Right lobe of liver (tissue), 6 donors: ENCODE measurements around the gene CCDC181. TPM values are rescaled to one million over a fixed set of nuclear protein-coding genes. Genes with fewer than 3 reads are reported as not detected.

Source experiments
- ATAC-seq, 4 donors: fragments of 200-7000 bp; cut with Tn5 transposase; one replicate each; pipeline ENCODE4 v1.9.1; 2020; ENCODE audit warnings: mild to moderate bottlenecking in 4 of 4, moderate library complexity in 4 of 4
- DNase-seq, 3 donors: peaks; one replicate each; pipeline ENCODE4 v3.0.0-alpha.2; 2020
- H3K27ac ChIP-seq, 3 donors: fragments of 200-600 bp; one replicate each; pipeline ENCODE4 v1.8.0; 2022
- H3K27me3 ChIP-seq, 2 donors: fragments of 200-600 bp; one replicate each; pipeline ENCODE4 v1.8.0; 2022
- H3K36me3 ChIP-seq, 4 donors: fragments of 200-600 bp; sonication (generic) in 1 of 4; one replicate each; pipeline versions ENCODE4 v1.5.1 to v1.8.0; 2017 to 2022; ENCODE audit warnings: control low read depth in 1 of 4
- H3K4me1 ChIP-seq, 4 donors: fragments of 200-600 bp; sonication (generic) in 1 of 4; one replicate each; pipeline versions ENCODE4 v1.5.1 to v1.8.0; 2017 to 2022; ENCODE audit warnings: control low read depth in 1 of 4
- H3K4me3 ChIP-seq, 3 donors: fragments of 200-600 bp; one replicate each; pipeline ENCODE4 v1.8.0; 2022
- H3K9me3 ChIP-seq, 4 donors: fragments of 200-600 bp; sonication (generic) in 1 of 4; one replicate each; pipeline versions ENCODE4 v1.5.1 to v1.8.0; 2017 to 2022; ENCODE audit warnings: control low read depth in 1 of 4
- POLR2A ChIP-seq: fragments of 450-650 bp; IDR thresholded peaks from one replicate; pipeline ENCODE4 v1.6.1; 2017; ENCODE audit warnings: antibody characterized with exemption, mild to moderate bottlenecking
- WGBS: methylation state at CpG from one replicate; pipeline ENCODE4 v1.1.6; 2018; ENCODE audit warnings: low coverage, low lambda C conversion rate; ENCODE audit not compliant: insufficient coverage; ENCODE audit errors: missing lambda C conversion rate; 5-methylcytosine and 5-hydroxymethylcytosine counted together
- intact Hi-C, 2 donors: fragments of 100-400 bp; cut with DNase I; formaldehyde crosslinking; loops; one replicate each; pipeline versions ENCODE4 v1.11.2 to v1.14.1; 2022
- small RNA-seq, 2 experiments: library from RNA; depleted of rRNA; stranded (forward); fragments of <200 nt; gene quantifications; one replicate each; pipeline ENCODE3, GENCODE V24; 2016
- total RNA-seq, 6 experiments: library from RNA; depleted of rRNA in 2 of 6; stranded (reverse); fragments of >200 nt in 2 of 6; fragmentation: NEBNext Ultra II Directional in 3 of 6; extraction: Animal tissue kit (Norgen Biotek cat#: 25700) in 3 of 6; gene quantifications; one replicate each; pipeline versions ENCODE4 v1.1.0 to v1.2.4, GENCODE V29; 2016 to 2023
- TF ChIP-seq, protein P1 (sequence below), 4 donors: fragments of 200-600 bp in 3 of 4; fragments of 450-650 bp in 1 of 4; IDR thresholded peaks; one replicate each; pipeline versions ENCODE4 v1.5.1 to v1.8.0; 2016 to 2022; ENCODE audit warnings: antibody characterized with exemption in 4 of 4, mild to moderate bottlenecking in 2 of 4
- donor health status: DM: no; HTN: yes; CAD: no.
- donor health status: DM: no; HTN: no; CAD: no.
- donor health status: DM: no; HTN: no; CAD: no.
- donor health status: DM: no; HTN: yes; CAD: no.
- donor health status: DM: no; HTN: yes; CAD: no.

The CCDC181 gene
- total RNA-seq, 6 experiments from 2014 or later = 0.15 TPM; not detected in 5

DNA sequence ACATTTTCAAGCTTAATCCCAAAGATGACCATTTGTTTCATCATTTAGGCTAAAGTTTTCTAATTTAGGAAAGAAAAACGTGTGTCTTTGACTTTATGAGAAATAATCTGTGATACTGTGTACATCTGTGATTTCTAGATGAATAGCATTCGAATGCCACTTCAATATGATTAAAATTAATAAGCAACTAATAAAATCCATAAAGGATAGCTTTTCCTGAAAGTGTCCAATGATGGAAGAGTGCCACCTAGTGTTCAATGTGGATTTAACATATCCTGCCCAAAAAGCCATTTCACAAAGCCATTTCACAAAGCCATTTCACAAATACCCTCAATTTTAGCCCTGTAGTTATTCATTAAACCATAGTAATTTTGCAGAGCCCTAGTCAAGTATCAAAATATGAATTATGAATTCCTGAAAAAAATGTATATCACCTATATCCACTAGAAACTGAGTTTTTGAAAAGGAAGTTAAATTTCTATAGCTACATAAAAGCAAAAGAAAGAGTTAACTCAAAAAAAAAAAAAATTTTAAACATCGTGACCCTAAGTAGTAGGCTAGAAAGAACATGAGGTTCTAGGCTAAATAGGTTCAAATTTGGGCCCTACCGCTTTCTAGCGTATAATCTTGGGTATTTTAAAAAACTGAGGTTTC, 78.8 kb downstream of the CCDC181 start:
- ATAC-seq = peak; percentile 60 to 73 (median 70)

DNA sequence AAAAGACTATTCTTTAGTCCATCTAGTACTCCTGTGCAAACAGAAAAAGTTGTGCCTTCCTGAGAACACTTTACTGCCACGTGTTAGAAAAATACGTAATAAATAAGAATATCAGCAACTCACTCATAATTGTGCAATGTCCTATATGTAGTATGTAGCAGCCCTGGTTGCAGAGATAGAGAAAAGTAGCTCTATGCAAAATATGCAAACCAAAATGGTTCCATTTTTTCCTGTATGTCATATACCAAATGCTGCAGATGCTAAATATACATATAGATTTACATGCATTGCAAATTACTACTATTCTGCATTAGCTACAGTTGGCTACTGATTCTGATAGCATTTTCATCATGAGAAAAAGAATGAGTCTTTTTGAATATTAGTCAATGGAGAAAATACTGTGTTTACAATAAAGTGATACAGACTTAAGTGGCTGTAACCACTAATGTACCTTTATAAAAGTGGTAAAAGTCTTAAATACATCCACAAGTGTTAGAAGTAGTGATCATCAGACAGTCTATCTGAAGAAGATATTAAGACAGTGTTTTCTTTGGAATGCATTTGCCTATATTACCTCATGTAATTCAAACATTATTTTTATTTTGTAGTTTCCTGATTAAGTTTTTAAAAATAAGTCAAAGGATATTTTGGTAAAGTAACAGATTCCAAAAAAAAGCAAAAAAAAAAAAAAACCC, 79.4 kb downstream of the CCDC181 start:
- intact Hi-C loops = loop anchor here in 1 of 2 donors (10.0 kb wide), 1 partner anchor 743 kb away; no protein-coding TSS in a partner anchor
- Histone ChIP-seq H3K4me3 (no peak overlapping the region), H3K36me3 (no peaks in the 10 kb centered on the region), H3K9me3 (no peaks in the 10 kb centered on the region), H3K4me1 (no peaks in the 10 kb centered on the region), H3K27ac (no peak overlapping the region), H3K27me3 (no peaks in the 10 kb centered on the region)
- WGBS = 63% methylated on average over 2 of the region's 2 CpGs
- TF ChIP-seq, protein P1, sequence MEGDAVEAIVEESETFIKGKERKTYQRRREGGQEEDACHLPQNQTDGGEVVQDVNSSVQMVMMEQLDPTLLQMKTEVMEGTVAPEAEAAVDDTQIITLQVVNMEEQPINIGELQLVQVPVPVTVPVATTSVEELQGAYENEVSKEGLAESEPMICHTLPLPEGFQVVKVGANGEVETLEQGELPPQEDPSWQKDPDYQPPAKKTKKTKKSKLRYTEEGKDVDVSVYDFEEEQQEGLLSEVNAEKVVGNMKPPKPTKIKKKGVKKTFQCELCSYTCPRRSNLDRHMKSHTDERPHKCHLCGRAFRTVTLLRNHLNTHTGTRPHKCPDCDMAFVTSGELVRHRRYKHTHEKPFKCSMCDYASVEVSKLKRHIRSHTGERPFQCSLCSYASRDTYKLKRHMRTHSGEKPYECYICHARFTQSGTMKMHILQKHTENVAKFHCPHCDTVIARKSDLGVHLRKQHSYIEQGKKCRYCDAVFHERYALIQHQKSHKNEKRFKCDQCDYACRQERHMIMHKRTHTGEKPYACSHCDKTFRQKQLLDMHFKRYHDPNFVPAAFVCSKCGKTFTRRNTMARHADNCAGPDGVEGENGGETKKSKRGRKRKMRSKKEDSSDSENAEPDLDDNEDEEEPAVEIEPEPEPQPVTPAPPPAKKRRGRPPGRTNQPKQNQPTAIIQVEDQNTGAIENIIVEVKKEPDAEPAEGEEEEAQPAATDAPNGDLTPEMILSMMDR (IDR thresholded peaks at IDR 0.05) = no peak
- no peak for TF ChIP-seq POLR2A
- no peak for ATAC-seq
- no peak for DNase-seq

More for the DNA sequence above, 78.8 kb downstream of the CCDC181 start:
- intact Hi-C loops = loop anchor here in 1 of 2 donors (10.0 kb wide), 1 partner anchor 744 kb away; no protein-coding TSS in a partner anchor
- no peak for DNase-seq
- H3K4me3 ChIP-seq = no peak overlapping the region
- H3K9me3 ChIP-seq = no peaks in the 10 kb centered on the region
- H3K4me1 ChIP-seq = no peaks in the 10 kb centered on the region
- no peaks in the 10 kb centered on the region for H3K36me3 ChIP-seq
- no peak overlapping the region for H3K27ac ChIP-seq
- WGBS = 41% methylated on average over 5 of the region's 5 CpGs
- no peak for TF ChIP-seq POLR2A
- TF ChIP-seq, protein P1 (IDR thresholded peaks at IDR 0.05) = peak; percentile 73 to 88 (median 78)
- H3K27me3 ChIP-seq = no peaks in the 10 kb centered on the region

DNA sequence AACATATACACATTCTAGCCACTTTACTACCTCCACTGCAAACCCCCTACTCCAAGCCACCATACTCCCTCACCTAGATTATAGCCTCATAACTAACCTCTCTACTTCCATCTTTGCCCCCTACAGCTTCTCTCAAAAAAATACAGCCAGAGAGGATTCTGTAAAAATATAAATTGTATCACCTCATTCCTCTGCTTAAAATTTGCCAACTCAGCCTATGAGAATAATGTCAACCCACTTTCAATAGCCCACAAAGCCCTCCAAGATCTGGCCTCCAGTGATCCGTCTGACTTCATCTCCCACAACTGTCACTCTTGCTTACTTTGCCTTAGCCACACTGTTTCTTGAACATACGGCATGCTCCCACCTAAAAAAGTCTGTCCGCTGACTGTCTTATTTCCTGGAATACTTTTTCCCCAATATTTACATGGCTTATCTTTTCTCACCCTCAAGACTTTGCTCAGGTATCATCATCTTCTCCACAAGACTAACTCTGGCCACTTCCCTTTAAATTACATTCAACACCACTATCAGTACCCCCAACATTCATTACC, 81.2 kb downstream of the CCDC181 start:
- no peaks in the 10 kb centered on the region for H3K4me1 ChIP-seq
- 93% methylated on average over 3 of the region's 3 CpGs for WGBS
- TF ChIP-seq POLR2A = no peak
- TF ChIP-seq, protein P1 (IDR thresholded peaks at IDR 0.05) = no peak
- ATAC-seq = no peak
- no peaks in the 10 kb centered on the region for H3K36me3 ChIP-seq
- intact Hi-C loops = loop anchor here in 1 of 2 donors (10.0 kb wide), 1 partner anchor 741 kb away; no protein-coding TSS in a partner anchor
- H3K27ac ChIP-seq = no peak overlapping the region
- no peaks in the 10 kb centered on the region for H3K27me3 ChIP-seq
- H3K9me3 ChIP-seq = no peaks in the 10 kb centered on the region
- no peak for DNase-seq
- no peak overlapping the region for H3K4me3 ChIP-seq

DNA sequence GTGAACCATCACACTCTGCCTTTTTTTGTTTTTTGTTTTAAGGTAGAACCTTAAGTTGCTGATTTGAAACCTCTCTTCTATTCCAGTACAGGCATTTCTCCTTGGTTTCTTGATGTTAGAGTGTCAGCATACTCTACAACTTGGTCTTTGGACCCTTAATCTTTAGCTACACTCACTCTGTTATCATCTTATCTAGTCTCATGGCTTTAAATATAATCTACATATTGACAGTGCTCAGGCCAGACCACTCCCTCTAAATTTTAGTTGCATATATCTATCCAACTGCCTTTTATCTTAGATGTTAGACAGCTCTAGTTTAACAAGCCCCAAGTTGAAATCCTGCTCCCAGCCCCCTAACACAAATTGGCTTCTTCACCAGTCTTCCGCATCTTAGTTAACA, 81.8 kb downstream of the CCDC181 start:
- Histone ChIP-seq H3K4me1 (no peaks in the 10 kb centered on the region), H3K9me3 (no peaks in the 10 kb centered on the region), H3K27me3 (no peaks in the 10 kb centered on the region), H3K4me3 (no peak overlapping the region), H3K36me3 (no peaks in the 10 kb centered on the region), H3K27ac (no peak overlapping the region)
- DNase-seq (no peak), ATAC-seq (no peak)
- intact Hi-C loops = loop anchor here in 1 of 2 donors (10.0 kb wide), 1 partner anchor 741 kb away; no protein-coding TSS in a partner anchor
- TF ChIP-seq, protein P1 (IDR thresholded peaks at IDR 0.05) = no peak
- TF ChIP-seq POLR2A = no peak
- WGBS = 100% methylated on average over 1 of the region's 1 CpG

Small RNA genes within 50 kb of the gene (small RNA-seq; reads per million reads assigned to genes)
- gene AL021068.2 = 0 reads per million in 2 experiments

Other genes starting within 250 kb of the CCDC181 start
- gene NME7, start 59.7 kb downstream of the CCDC181 start, total RNA-seq = 1 to 10 TPM; 2.0 to 6.5 (median 5.3) TPM
- 10 to 100 TPM in 3 of 6 experiments, 1 to 10 TPM in 3; 8.2 to 13.2 (median 10.1) TPM for gene BLZF1, start 59.3 kb downstream of the CCDC181 start, total RNA-seq
- 10 to 100 TPM in 1 of 6 experiments, 1 to 10 TPM in 5; 7.1 to 12.7 (median 8.1) TPM for gene SLC19A2, start 58.5 kb upstream of the CCDC181 start, total RNA-seq
- 100 to 1,000 TPM; 110 to 279 (median 175) TPM for gene F5, start 159.0 kb upstream of the CCDC181 start, total RNA-seq
- gene SELP, start 202.7 kb upstream of the CCDC181 start, total RNA-seq = 1 to 10 TPM in 5 of 6 experiments, under 1 TPM in 1; 0.70 to 2.9 (median 2.5) TPM